WTC11 (cell line): Measurements from ENCODE around the gene TCEA2.

ENCODE experiments used
- GRHL2 ChIP-seq: fragments of 250-450 bp; sonication (Bioruptor Pico); IDR thresholded peaks from 2 replicates; pipeline ENCODE4 v1.8.0; 2022; ENCODE audit warnings: mild to moderate bottlenecking, moderate library complexity; ENCODE audit not compliant: insufficient replicate concordance, severe bottlenecking
- JAZF1 ChIP-seq: fragments of 250-450 bp; sonication (Bioruptor Pico); IDR thresholded peaks from 2 replicates; pipeline ENCODE4 v1.9.0; 2021; ENCODE audit warnings: moderate library complexity, mild to moderate bottlenecking, inconsistent platforms
- NFYB ChIP-seq: sonication (generic); formaldehyde crosslinking; conservative IDR thresholded peaks from 2 replicates; pipeline ENCODE4 v1.8.0; 2022; ENCODE audit warnings: low read depth, missing genetic modification reagents
- NR2C2 ChIP-seq: sonication (generic); formaldehyde crosslinking; IDR thresholded peaks from 2 replicates; pipeline ENCODE4 v1.8.0; 2022; ENCODE audit warnings: mild to moderate bottlenecking, missing genetic modification reagents
- SP1 ChIP-seq: sonication (generic); formaldehyde crosslinking; conservative IDR thresholded peaks from 2 replicates; pipeline ENCODE4 v1.8.1; 2022; ENCODE audit warnings: missing genetic modification reagents
- TF ChIP-seq, protein P1 (sequence below): fragments of 200-600 bp; IDR thresholded peaks from 2 replicates; pipeline ENCODE4 v1.8.0; 2022; ENCODE audit warnings: antibody characterized with exemption
- TF ChIP-seq, protein P2 (sequence below): sonication (generic); formaldehyde crosslinking; IDR thresholded peaks from 2 replicates; pipeline ENCODE4 v1.8.1; 2023; ENCODE audit warnings: mild to moderate bottlenecking, missing genetic modification reagents, moderate library complexity
- TF ChIP-seq, protein P3 (sequence below): sonication (generic); formaldehyde crosslinking; conservative IDR thresholded peaks from 2 replicates; pipeline ENCODE4 v1.8.1; 2022; ENCODE audit warnings: mild to moderate bottlenecking, missing genetic modification reagents
- TF ChIP-seq, protein P4 (sequence below): fragments of 250-450 bp; sonication (Bioruptor Pico); IDR thresholded peaks from 2 replicates; pipeline ENCODE4 v1.9.0; 2021; ENCODE audit warnings: mild to moderate bottlenecking, borderline replicate concordance
- TF ChIP-seq, protein P5 (sequence below): sonication (generic); formaldehyde crosslinking; IDR thresholded peaks from 2 replicates; pipeline ENCODE4 v1.8.0; 2022; ENCODE audit warnings: mild to moderate bottlenecking, missing genetic modification reagents
- TF ChIP-seq, protein P6 (sequence below): sonication (generic); formaldehyde crosslinking; IDR thresholded peaks from 2 replicates; pipeline ENCODE4 v1.8.0; 2022; ENCODE audit warnings: mild to moderate bottlenecking, missing genetic modification reagents

DNA sequence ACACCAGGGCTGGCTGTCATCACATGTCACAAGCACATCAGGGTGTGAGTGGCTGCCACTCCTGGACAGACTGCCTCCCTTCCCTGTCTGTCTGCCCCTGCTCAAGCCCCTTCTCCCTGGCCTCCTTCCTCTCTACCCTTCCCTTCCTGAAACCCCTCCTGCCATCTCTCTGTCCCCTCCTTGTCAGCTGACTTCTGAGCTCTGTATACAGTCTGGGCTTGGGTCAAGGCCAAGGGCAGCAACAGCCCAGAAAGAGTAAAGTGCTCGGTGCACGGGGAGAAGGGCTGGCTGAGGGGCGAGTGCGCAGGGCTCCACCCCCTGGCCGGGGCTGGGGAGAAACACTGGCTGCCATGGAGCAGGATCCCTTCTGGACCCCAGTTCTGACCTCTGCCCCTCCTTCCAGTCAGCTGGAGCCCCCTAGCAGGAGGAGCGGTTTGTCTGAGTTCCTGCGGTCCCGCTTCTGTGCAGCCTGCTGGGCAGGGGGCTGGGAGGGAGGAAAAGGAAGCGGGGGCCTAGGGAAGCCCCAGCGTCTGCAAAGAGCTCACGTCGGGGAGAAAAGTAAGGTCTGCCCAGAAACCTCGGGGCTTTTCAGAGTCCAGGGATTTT is 19.2 kb downstream of the TCEA2 start:
- TF ChIP-seq, protein P1, sequence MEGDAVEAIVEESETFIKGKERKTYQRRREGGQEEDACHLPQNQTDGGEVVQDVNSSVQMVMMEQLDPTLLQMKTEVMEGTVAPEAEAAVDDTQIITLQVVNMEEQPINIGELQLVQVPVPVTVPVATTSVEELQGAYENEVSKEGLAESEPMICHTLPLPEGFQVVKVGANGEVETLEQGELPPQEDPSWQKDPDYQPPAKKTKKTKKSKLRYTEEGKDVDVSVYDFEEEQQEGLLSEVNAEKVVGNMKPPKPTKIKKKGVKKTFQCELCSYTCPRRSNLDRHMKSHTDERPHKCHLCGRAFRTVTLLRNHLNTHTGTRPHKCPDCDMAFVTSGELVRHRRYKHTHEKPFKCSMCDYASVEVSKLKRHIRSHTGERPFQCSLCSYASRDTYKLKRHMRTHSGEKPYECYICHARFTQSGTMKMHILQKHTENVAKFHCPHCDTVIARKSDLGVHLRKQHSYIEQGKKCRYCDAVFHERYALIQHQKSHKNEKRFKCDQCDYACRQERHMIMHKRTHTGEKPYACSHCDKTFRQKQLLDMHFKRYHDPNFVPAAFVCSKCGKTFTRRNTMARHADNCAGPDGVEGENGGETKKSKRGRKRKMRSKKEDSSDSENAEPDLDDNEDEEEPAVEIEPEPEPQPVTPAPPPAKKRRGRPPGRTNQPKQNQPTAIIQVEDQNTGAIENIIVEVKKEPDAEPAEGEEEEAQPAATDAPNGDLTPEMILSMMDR: no peak
- TF ChIP-seq, protein P2, sequence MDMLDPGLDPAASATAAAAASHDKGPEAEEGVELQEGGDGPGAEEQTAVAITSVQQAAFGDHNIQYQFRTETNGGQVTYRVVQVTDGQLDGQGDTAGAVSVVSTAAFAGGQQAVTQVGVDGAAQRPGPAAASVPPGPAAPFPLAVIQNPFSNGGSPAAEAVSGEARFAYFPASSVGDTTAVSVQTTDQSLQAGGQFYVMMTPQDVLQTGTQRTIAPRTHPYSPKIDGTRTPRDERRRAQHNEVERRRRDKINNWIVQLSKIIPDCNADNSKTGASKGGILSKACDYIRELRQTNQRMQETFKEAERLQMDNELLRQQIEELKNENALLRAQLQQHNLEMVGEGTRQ (CRISPR knock-in tag): no peak
- TF ChIP-seq SP1 (CRISPR knock-in tag): no peak
- TF ChIP-seq, protein P3, sequence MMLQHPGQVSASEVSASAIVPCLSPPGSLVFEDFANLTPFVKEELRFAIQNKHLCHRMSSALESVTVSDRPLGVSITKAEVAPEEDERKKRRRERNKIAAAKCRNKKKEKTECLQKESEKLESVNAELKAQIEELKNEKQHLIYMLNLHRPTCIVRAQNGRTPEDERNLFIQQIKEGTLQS: no peak
- TF ChIP-seq, protein P4, sequence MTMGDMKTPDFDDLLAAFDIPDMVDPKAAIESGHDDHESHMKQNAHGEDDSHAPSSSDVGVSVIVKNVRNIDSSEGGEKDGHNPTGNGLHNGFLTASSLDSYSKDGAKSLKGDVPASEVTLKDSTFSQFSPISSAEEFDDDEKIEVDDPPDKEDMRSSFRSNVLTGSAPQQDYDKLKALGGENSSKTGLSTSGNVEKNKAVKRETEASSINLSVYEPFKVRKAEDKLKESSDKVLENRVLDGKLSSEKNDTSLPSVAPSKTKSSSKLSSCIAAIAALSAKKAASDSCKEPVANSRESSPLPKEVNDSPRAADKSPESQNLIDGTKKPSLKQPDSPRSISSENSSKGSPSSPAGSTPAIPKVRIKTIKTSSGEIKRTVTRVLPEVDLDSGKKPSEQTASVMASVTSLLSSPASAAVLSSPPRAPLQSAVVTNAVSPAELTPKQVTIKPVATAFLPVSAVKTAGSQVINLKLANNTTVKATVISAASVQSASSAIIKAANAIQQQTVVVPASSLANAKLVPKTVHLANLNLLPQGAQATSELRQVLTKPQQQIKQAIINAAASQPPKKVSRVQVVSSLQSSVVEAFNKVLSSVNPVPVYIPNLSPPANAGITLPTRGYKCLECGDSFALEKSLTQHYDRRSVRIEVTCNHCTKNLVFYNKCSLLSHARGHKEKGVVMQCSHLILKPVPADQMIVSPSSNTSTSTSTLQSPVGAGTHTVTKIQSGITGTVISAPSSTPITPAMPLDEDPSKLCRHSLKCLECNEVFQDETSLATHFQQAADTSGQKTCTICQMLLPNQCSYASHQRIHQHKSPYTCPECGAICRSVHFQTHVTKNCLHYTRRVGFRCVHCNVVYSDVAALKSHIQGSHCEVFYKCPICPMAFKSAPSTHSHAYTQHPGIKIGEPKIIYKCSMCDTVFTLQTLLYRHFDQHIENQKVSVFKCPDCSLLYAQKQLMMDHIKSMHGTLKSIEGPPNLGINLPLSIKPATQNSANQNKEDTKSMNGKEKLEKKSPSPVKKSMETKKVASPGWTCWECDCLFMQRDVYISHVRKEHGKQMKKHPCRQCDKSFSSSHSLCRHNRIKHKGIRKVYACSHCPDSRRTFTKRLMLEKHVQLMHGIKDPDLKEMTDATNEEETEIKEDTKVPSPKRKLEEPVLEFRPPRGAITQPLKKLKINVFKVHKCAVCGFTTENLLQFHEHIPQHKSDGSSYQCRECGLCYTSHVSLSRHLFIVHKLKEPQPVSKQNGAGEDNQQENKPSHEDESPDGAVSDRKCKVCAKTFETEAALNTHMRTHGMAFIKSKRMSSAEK (CRISPR knock-in tag): no peak
- TF ChIP-seq NR2C2: no peak
- no peak for TF ChIP-seq JAZF1 (CRISPR knock-in tag)
- TF ChIP-seq, protein P5, sequence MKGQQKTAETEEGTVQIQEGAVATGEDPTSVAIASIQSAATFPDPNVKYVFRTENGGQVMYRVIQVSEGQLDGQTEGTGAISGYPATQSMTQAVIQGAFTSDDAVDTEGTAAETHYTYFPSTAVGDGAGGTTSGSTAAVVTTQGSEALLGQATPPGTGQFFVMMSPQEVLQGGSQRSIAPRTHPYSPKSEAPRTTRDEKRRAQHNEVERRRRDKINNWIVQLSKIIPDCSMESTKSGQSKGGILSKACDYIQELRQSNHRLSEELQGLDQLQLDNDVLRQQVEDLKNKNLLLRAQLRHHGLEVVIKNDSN (CRISPR knock-in tag): 0 out of 2 replicates have a peak, but pooled peaks have one; percentile 15
- no peak for TF ChIP-seq NFYB (CRISPR knock-in tag)
- TF ChIP-seq GRHL2 (CRISPR knock-in tag): no peak
- TF ChIP-seq, protein P6, sequence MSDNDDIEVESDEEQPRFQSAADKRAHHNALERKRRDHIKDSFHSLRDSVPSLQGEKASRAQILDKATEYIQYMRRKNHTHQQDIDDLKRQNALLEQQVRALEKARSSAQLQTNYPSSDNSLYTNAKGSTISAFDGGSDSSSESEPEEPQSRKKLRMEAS (CRISPR knock-in tag): no peak
